ENCODE results near the gene ARID1B. TPM values are rescaled to one million over a fixed set of nuclear protein-coding genes. Genes with fewer than 3 reads are reported as not detected.

Gene ARID1B
- total RNA-seq, 1 donor = 55.0 TPM

- Histone ChIP-seq H3K4me2 (ENCODE audit: insufficient read depth, low read length) (no peak overlapping the region), H3K27me3 (ENCODE audit: insufficient read depth, low read length) (no peaks in the 10 kb centered on the region), H3K36me3 (ENCODE audit: insufficient read depth, low read length) (peaks cover 18% of the 10 kb centered on the region), H3K4me3 (ENCODE audit: insufficient read depth, low read length) (no peak overlapping the region), H3K4me1 (ENCODE audit: insufficient read depth, low read length) (peaks cover 5% of the 10 kb centered on the region), H3K9me3 (ENCODE audit: low read depth, low read length) (no peaks in the 10 kb centered on the region), H2AFZ (ENCODE audit: low read length) (no peak overlapping the region), H3K27ac (ENCODE audit: low read depth, low read length) (no peak overlapping the region), H3K79me2 (ENCODE audit: insufficient read depth, low read length) (no peaks in the 10 kb centered on the region), H4K20me1 (ENCODE audit: insufficient read depth, low read length) (no peaks in the 10 kb centered on the region)
- no peak for TF ChIP-seq CTCF (IDR thresholded peaks at IDR 0.05; ENCODE audit: extremely low read depth, low read depth, low read length)
- no peak for DNase-seq (ENCODE audit: insufficient read length, low spot score, missing footprints)
These were observed 404.5 kb downstream of the ARID1B start for GRCh38 chr6:157181649-157182048.

GRCh38 chr6:157182503-157183264, 405.5 kb downstream of the ARID1B start:
- Histone ChIP-seq H3K27me3 (ENCODE audit: insufficient read depth, low read length) (no peaks in the 10 kb centered on the region), H3K27ac (ENCODE audit: low read depth, low read length) (no peak overlapping the region), H3K4me2 (ENCODE audit: insufficient read depth, low read length) (no peak overlapping the region), H4K20me1 (ENCODE audit: insufficient read depth, low read length) (no peaks in the 10 kb centered on the region), H3K4me1 (ENCODE audit: insufficient read depth, low read length) (peaks cover 5% of the 10 kb centered on the region), H3K4me3 (ENCODE audit: insufficient read depth, low read length) (no peak overlapping the region), H3K36me3 (ENCODE audit: insufficient read depth, low read length) (peaks cover 18% of the 10 kb centered on the region), H3K79me2 (ENCODE audit: insufficient read depth, low read length) (no peaks in the 10 kb centered on the region), H2AFZ (ENCODE audit: low read length) (no peak overlapping the region), H3K9me3 (ENCODE audit: low read depth, low read length) (no peaks in the 10 kb centered on the region)
- DNase-seq (ENCODE audit: insufficient read length, low spot score, missing footprints) = no peak
- no peak for TF ChIP-seq CTCF (IDR thresholded peaks at IDR 0.05; ENCODE audit: extremely low read depth, low read depth, low read length)

DNA sequence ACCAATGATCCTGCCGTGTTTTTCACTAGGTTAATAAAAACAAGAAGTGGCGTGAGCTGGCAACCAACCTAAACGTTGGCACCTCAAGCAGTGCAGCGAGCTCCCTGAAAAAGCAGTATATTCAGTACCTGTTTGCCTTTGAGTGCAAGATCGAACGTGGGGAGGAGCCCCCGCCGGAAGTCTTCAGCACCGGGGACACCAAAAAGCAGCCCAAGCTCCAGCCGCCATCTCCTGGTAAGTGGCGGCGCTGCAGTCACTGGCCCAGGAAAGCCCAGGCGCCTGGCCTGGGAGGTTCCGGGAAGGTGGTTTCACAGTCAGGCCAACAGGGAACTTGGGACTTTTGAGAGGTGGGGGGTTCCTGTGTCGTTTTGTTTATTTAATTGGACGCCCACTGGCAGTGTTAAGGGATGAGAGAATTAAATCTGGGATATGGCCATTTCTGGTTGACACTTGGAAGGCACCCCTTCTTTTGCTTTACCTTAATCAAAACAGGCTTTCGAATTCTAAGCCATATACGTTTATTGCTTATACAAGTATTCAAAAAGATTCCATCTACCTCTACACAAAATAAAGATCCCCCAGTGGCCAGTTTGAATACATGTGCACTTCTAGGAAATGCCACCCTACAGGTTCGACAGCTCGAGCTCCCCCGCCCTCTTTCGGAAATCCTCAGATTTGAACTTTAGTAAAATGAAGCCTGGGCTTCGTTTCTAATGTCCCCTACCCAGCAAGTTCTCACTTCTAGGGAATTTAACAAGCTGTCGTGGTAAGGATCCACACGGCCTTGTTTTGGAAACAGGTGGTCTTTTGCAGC, 407.2 kb downstream of the ARID1B start:
- Histone ChIP-seq H3K79me2 (ENCODE audit: insufficient read depth, low read length) (no peaks in the 10 kb centered on the region), H2AFZ (ENCODE audit: low read length) (peak overlapping the region; percentile 58), H3K27ac (ENCODE audit: low read depth, low read length) (peak overlapping the region; percentile 29), H3K27me3 (ENCODE audit: insufficient read depth, low read length) (no peaks in the 10 kb centered on the region), H4K20me1 (ENCODE audit: insufficient read depth, low read length) (no peaks in the 10 kb centered on the region), H3K4me3 (ENCODE audit: insufficient read depth, low read length) (peak overlapping the region; percentile 62), H3K4me1 (ENCODE audit: insufficient read depth, low read length) (peaks cover 9% of the 10 kb centered on the region), H3K9me3 (ENCODE audit: low read depth, low read length) (no peaks in the 10 kb centered on the region), H3K4me2 (ENCODE audit: insufficient read depth, low read length) (peak overlapping the region; percentile 85), H3K36me3 (ENCODE audit: insufficient read depth, low read length) (peaks cover 19% of the 10 kb centered on the region)
- peak; percentile 94 for DNase-seq (ENCODE audit: insufficient read length, low spot score, missing footprints)
- peak; percentile 96 for TF ChIP-seq CTCF (IDR thresholded peaks at IDR 0.05; ENCODE audit: extremely low read depth, low read depth, low read length)

GRCh38 chr6:157185171-157185570, 408.0 kb downstream of the ARID1B start:
- no peaks in the 10 kb centered on the region for H3K9me3 ChIP-seq (ENCODE audit: low read depth, low read length)
- H3K36me3 ChIP-seq (ENCODE audit: insufficient read depth, low read length) = peaks cover 27% of the 10 kb centered on the region
- H3K4me2 ChIP-seq (ENCODE audit: insufficient read depth, low read length) = no peak overlapping the region
- no peak for TF ChIP-seq CTCF (IDR thresholded peaks at IDR 0.05; ENCODE audit: extremely low read depth, low read depth, low read length)
- no peak for DNase-seq (ENCODE audit: insufficient read length, low spot score, missing footprints)
- peaks cover 9% of the 10 kb centered on the region for H3K4me1 ChIP-seq (ENCODE audit: insufficient read depth, low read length)
- no peak overlapping the region for H3K27ac ChIP-seq (ENCODE audit: low read depth, low read length)
- H2AFZ ChIP-seq (ENCODE audit: low read length) = no peak overlapping the region
- H3K4me3 ChIP-seq (ENCODE audit: insufficient read depth, low read length) = no peak overlapping the region
- no peaks in the 10 kb centered on the region for H3K27me3 ChIP-seq (ENCODE audit: insufficient read depth, low read length)
- no peaks in the 10 kb centered on the region for H3K79me2 ChIP-seq (ENCODE audit: insufficient read depth, low read length)
- no peaks in the 10 kb centered on the region for H4K20me1 ChIP-seq (ENCODE audit: insufficient read depth, low read length)
